ENCODE measurements around the gene MKI67.

MKI67 gene

DNA sequence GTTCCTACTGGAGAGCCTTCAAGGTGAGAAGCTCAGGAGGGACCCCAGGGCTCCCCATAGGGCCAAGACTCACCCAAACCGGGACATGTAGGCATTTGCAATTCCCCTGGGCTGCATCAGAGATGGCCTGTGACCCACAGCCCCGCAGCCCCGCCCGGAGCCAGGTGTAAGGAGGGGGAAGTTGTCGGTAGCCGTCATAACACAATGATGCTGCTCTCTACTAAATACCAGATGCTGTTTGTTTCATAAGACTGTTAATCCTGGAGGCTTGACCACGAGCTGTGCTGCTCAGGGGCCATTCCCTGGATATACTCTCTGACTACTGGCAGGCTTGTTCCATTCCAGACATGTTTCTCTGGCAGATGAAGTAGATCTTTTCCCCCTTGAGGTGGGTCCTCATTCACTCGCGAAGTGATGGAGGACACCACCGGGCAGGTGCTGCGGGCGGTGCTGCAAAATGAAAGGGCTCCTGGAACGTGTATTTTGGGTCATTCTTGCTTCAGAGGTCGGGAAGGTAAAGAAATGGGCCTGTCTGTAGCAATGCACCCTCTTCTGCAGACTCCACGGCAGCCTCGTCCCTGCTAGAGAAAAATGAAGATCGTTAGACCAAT is 61.1 kb downstream of the MKI67 start:
- Histone ChIP-seq H3K36me3 (peaks cover 99% of the 10 kb centered on the region), H3K27ac (peak overlapping the region; percentile 98), H3K4me1 (ENCODE audit: control insufficient read depth in 1 of 2, insufficient read depth in 1 of 2, low read depth in 1 of 2, low read length in 1 of 2) (peaks cover 71 to 89% of the 10 kb centered on the region in 2 experiments), H3K9me3 (peaks cover 13% of the 10 kb centered on the region), H3K27me3 (no peaks in the 10 kb centered on the region), H3K4me3 (ENCODE audit: low read depth in 1 of 2, low read length in 1 of 2) (peak overlapping the region; percentile 50 to 65)
- TF ChIP-seq, protein P1, sequence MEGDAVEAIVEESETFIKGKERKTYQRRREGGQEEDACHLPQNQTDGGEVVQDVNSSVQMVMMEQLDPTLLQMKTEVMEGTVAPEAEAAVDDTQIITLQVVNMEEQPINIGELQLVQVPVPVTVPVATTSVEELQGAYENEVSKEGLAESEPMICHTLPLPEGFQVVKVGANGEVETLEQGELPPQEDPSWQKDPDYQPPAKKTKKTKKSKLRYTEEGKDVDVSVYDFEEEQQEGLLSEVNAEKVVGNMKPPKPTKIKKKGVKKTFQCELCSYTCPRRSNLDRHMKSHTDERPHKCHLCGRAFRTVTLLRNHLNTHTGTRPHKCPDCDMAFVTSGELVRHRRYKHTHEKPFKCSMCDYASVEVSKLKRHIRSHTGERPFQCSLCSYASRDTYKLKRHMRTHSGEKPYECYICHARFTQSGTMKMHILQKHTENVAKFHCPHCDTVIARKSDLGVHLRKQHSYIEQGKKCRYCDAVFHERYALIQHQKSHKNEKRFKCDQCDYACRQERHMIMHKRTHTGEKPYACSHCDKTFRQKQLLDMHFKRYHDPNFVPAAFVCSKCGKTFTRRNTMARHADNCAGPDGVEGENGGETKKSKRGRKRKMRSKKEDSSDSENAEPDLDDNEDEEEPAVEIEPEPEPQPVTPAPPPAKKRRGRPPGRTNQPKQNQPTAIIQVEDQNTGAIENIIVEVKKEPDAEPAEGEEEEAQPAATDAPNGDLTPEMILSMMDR (IDR thresholded peaks at IDR 0.05), result no peak

- TF ChIP-seq, protein P1 (IDR thresholded peaks at IDR 0.05), result peak; percentile 7
- H3K36me3 ChIP-seq, result peaks cover 99% of the 10 kb centered on the region
- no peaks in the 10 kb centered on the region for H3K27me3 ChIP-seq
- H3K4me3 ChIP-seq (ENCODE audit: low read depth in 1 of 2, low read length in 1 of 2), result peak overlapping the region; percentile 50 to 65
- H3K27ac ChIP-seq, result peak overlapping the region; percentile 98
- peaks cover 13% of the 10 kb centered on the region for H3K9me3 ChIP-seq
- H3K4me1 ChIP-seq (ENCODE audit: control insufficient read depth in 1 of 2, insufficient read depth in 1 of 2, low read depth in 1 of 2, low read length in 1 of 2), result peaks cover 78 to 96% of the 10 kb centered on the region in 2 experiments
These were observed 61.9 kb downstream of the MKI67 start for GRCh38 chr10:128064108-128064969.

DNA sequence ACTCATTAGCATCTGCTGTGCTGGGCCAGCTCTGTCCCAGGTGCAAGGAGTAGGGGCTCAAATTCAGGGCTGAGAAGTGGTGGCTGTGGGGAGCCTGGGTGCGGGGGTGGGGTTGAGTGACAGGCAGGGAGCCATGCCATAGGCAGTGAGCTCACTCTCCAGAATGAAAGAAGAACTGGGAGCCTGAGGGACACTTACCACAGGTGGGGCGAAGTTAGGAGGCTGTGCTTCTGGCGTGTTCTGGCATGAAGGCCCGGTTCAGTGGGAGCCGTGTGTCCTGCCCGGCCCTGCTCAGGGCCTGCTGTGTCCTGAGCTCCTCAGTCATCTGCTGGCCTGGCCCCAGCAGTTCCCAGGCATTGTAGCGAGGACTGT is 62.5 kb downstream of the MKI67 start:
- Histone ChIP-seq H3K4me3 (ENCODE audit: low read depth in 1 of 2, low read length in 1 of 2) (peak overlapping the region; percentile 50 to 65), H3K4me1 (ENCODE audit: control insufficient read depth in 1 of 2, insufficient read depth in 1 of 2, low read depth in 1 of 2, low read length in 1 of 2) (peaks cover 84 to 96% of the 10 kb centered on the region in 2 experiments), H3K36me3 (peaks cover 99% of the 10 kb centered on the region), H3K9me3 (peaks cover 13% of the 10 kb centered on the region), H3K27me3 (no peaks in the 10 kb centered on the region), H3K27ac (peak overlapping the region; percentile 98)
- TF ChIP-seq, protein P1 (IDR thresholded peaks at IDR 0.05), result no peak

DNA sequence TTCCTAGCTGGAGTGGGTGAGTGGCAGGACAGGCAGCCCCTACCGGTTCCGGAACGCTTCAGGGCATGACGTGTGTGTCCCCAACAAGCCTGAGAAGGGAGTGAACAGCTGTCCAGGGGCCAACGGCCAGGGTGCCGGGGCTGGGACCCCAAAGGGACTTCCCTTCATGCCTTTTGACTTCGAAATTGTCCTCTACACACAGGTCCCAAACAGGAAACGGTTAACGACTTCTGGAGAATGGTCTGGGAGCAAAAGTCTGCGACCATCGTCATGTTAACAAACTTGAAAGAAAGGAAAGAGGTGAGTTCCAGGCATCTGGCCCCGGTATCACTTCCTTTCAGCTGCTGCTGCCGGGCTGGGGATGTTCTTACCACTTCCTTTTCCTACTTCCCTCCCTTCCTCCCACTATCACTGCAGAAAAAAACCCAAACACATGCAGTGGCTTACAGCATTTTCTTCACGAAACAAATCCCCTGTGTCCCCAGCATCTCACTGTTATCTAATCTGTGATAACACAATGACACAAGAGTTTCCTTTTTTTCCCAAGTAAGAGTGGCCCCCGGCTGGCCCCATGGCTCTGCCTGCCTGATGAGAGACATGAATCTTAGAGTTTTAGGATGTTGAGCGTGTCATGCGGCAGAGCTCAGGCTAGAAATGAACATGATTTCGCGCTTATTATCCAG is 63.2 kb downstream of the MKI67 start:
- TF ChIP-seq, protein P1 (IDR thresholded peaks at IDR 0.05), result no peak
- peaks cover 90 to 98% of the 10 kb centered on the region in 2 experiments for H3K4me1 ChIP-seq (ENCODE audit: control insufficient read depth in 1 of 2, insufficient read depth in 1 of 2, low read depth in 1 of 2, low read length in 1 of 2)
- no peaks in the 10 kb centered on the region for H3K27me3 ChIP-seq
- peaks cover 13% of the 10 kb centered on the region for H3K9me3 ChIP-seq
- H3K4me3 ChIP-seq (ENCODE audit: low read depth in 1 of 2, low read length in 1 of 2), result peak overlapping the region; percentile 50 to 65
- peaks cover 99% of the 10 kb centered on the region for H3K36me3 ChIP-seq
- peak overlapping the region; percentile 98 for H3K27ac ChIP-seq

GRCh38 chr10:128062331-128062880 is 63.8 kb downstream of the MKI67 start:
- Histone ChIP-seq H3K4me1 (ENCODE audit: control insufficient read depth in 1 of 2, insufficient read depth in 1 of 2, low read depth in 1 of 2, low read length in 1 of 2) (peaks cover 94 to 100% of the 10 kb centered on the region in 2 experiments), H3K36me3 (peaks cover 99% of the 10 kb centered on the region), H3K4me3 (ENCODE audit: low read depth in 1 of 2, low read length in 1 of 2) (peak overlapping the region; percentile 50 to 65)

More at GRCh38 chr10:128062331-128062880, 63.8 kb downstream of the MKI67 start:
- H3K27me3 ChIP-seq, result no peaks in the 10 kb centered on the region
- H3K9me3 ChIP-seq, result peaks cover 9% of the 10 kb centered on the region
- peak overlapping the region; percentile 98 for H3K27ac ChIP-seq
- TF ChIP-seq, protein P1 (IDR thresholded peaks at IDR 0.05), result peak; percentile 13
